ENCODE measurements around the gene KIF6.

Gene KIF6

GRCh38 chr6:39441986-39442385 lies 283.2 kb downstream of the KIF6 start:
- TF ChIP-seq, protein P1, sequence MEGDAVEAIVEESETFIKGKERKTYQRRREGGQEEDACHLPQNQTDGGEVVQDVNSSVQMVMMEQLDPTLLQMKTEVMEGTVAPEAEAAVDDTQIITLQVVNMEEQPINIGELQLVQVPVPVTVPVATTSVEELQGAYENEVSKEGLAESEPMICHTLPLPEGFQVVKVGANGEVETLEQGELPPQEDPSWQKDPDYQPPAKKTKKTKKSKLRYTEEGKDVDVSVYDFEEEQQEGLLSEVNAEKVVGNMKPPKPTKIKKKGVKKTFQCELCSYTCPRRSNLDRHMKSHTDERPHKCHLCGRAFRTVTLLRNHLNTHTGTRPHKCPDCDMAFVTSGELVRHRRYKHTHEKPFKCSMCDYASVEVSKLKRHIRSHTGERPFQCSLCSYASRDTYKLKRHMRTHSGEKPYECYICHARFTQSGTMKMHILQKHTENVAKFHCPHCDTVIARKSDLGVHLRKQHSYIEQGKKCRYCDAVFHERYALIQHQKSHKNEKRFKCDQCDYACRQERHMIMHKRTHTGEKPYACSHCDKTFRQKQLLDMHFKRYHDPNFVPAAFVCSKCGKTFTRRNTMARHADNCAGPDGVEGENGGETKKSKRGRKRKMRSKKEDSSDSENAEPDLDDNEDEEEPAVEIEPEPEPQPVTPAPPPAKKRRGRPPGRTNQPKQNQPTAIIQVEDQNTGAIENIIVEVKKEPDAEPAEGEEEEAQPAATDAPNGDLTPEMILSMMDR (IDR thresholded peaks at IDR 0.05; ENCODE audit: low read depth, low read length): no peak
- H3K4me3 ChIP-seq (ENCODE audit: low read depth, low read length): no peak overlapping the region

- TF ChIP-seq, protein P1 (IDR thresholded peaks at IDR 0.05; ENCODE audit: low read depth, low read length): no peak
- no peak overlapping the region for H3K4me3 ChIP-seq (ENCODE audit: low read depth, low read length)
These were observed 283.9 kb downstream of the KIF6 start for GRCh38 chr6:39441301-39441700.

- TF ChIP-seq, protein P1 (IDR thresholded peaks at IDR 0.05; ENCODE audit: low read depth, low read length): no peak
- H3K4me3 ChIP-seq (ENCODE audit: low read depth, low read length): no peak overlapping the region
These were observed 285.2 kb downstream of the KIF6 start for GRCh38 chr6:39440039-39440426.

GRCh38 chr6:39439342-39440038 lies 285.7 kb downstream of the KIF6 start:
- H3K4me3 ChIP-seq (ENCODE audit: low read depth, low read length): no peak overlapping the region
- TF ChIP-seq, protein P1 (IDR thresholded peaks at IDR 0.05; ENCODE audit: low read depth, low read length): no peak

GRCh38 chr6:39433630-39434029 lies 291.6 kb downstream of the KIF6 start:
- TF ChIP-seq, protein P1 (IDR thresholded peaks at IDR 0.05; ENCODE audit: low read depth, low read length): no peak
- no peak overlapping the region for H3K4me3 ChIP-seq (ENCODE audit: low read depth, low read length)

DNA sequence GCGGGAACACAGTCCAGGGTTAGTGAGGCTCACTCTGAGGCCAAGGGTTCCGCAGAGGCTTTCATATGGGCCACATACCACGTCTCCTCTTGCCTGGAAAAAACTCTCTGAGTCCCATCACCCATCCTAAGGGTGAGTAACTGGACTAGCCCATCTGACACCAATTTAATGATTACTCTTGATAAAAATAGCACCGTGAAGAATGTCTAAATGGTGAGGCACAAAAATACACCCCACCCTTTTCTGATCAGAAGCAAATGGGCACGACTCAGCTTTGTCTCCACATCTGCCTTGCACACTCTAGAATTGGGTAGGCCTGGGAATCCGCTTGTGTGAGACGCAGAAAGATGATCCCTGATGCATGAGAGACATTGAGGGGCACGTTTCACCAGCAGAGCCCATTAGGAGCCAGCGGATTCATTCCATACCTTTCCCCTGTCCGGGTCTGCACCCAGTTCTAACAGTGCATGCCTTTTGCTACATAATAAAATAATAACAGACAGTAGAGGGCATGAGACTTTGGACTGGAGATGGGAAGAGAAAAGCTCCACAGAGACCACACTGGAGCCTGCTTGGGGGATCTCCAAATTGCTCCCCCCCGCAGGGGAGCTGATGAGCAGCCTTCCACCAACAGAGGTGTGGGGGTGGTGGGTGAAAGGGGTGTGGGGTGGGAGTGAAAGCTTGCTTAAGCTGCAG lies 292.7 kb downstream of the KIF6 start:
- H3K4me3 ChIP-seq (ENCODE audit: low read depth, low read length): no peak overlapping the region
- TF ChIP-seq, protein P1 (IDR thresholded peaks at IDR 0.05; ENCODE audit: low read depth, low read length): no peak

DNA sequence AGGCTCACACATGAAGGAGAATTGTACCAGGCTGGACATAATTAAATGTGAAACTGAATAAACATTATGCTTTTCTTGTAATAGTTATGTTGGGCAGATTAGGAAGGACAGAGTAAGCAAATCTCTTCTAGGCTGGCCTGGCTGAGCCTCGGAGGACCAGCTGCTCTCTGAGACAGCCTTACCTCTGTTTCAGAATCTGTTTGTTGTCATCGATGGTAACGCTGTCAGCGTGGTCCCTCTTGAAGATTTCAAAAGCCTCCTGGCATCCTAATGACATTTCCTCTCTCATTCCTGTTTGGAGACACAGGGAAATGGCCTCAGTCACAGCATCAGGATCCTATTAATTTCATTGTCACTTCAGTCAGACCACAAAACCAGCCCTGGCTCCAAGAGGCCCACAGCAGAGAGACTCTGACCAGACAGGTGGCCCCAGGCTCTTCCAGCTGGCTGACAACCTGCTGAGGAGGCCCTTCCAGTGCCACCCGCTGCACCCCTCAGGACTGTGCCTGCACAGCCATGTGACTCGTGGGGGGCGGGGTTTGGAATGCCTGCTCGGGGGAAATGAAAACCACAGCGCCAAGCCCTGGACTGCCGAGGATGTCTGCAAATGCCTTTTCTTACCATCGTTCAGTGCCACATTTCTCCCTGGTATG lies 294.2 kb downstream of the KIF6 start:
- TF ChIP-seq, protein P1 (IDR thresholded peaks at IDR 0.05; ENCODE audit: low read depth, low read length): no peak
- no peak overlapping the region for H3K4me3 ChIP-seq (ENCODE audit: low read depth, low read length)

Data from WI38 (cell line).